Pancreas (tissue), 10 donors: Measurements from ENCODE around the gene LFNG. TPM values are rescaled to one million over a fixed set of nuclear protein-coding genes. Genes with fewer than 3 reads are reported as not detected.

Experiments used
- ATAC-seq, 4 donors: fragments of 200-7000 bp; cut with Tn5 transposase; one replicate each; pipeline versions ENCODE4 v1.8.0 to v1.9.1; 2020; ENCODE audit warnings: mild to moderate bottlenecking in 4 of 4, moderate library complexity in 4 of 4
- DNase-seq, 6 donors: peaks; one replicate each; pipeline ENCODE4 v3.0.0-alpha.2; 2020
- FAIRE-seq: peaks from 2 replicates; lab custom pipeline; 2012; peaks lifted over from hg19 to GRCh38; lab: Jason Lieb, UNC
- H3K27ac ChIP-seq, 4 donors: fragments of 200-600 bp; sonication (generic); 1 replicate in 3 of 4; 2 replicates in 1 of 4; pipeline versions ENCODE4 v1.5.0 to v1.8.0; 2020
- H3K27me3 ChIP-seq, 4 donors: fragments of 200-600 bp; one replicate each; pipeline ENCODE4 v1.8.0; 2021
- H3K36me3 ChIP-seq, 3 donors: fragments of 200-600 bp; sonication (generic) in 1 of 3; one replicate each; pipeline versions ENCODE4 v1.5.0 to v1.8.0; 2020 to 2021
- H3K4me1 ChIP-seq, 3 donors: fragments of 200-600 bp; one replicate each; pipeline ENCODE4 v1.8.0; 2021
- H3K4me3 ChIP-seq, 4 donors: fragments of 200-600 bp; sonication (generic) in 2 of 4; one replicate each; pipeline versions ENCODE4 v1.5.0 to v1.8.0; 2020 to 2021
- H3K9me3 ChIP-seq, 4 donors: fragments of 200-600 bp; one replicate each; pipeline ENCODE4 v1.8.0; 2021
- WGBS, 2 donors: extraction: QIAGEN DNeasy Blood & Tissue Kit; methylation state at CpG; one replicate each; pipeline ENCODE4 v1.1.7; 2013; 5-methylcytosine and 5-hydroxymethylcytosine counted together
- intact Hi-C, 3 donors: fragments of 100-400 bp; cut with DNase I; formaldehyde crosslinking; loops; one replicate each; pipeline versions ENCODE4 v1.11.1 to v1.14.2; 2022
- polyA plus RNA-seq, 2 donors: library from polyadenylated mRNA; stranded (reverse); fragments of 200-250 nt; gene quantifications; one replicate each; pipeline ENCODE4 v1.2.3, GENCODE V29; 2013
- total RNA-seq, 6 donors: library from RNA; stranded (reverse); fragmentation: NEBNext Ultra II Directional in 4 of 6; extraction: Animal tissue kit (Norgen Biotek cat#: 25700) in 4 of 6; gene quantifications; one replicate each; pipeline versions ENCODE4 v1.2.1 to v1.2.4, GENCODE V29; 2021 to 2023
- TF ChIP-seq, protein P1 (sequence below), 4 donors: fragments of 200-600 bp; sonication (generic) in 3 of 4; IDR thresholded peaks; one replicate each; pipeline versions ENCODE4 v1.5.0 to v1.8.0; 2021; ENCODE audit warnings: antibody characterized with exemption in 4 of 4
- donor health status: healthy with polysubstance abuse.
- donor health status: DM: no; HTN: no; CAD: no; lungs with moderate emphysema.
- donor health status: DM: no; HTN: no; CAD: no.
- donor health status: control.
- donor health status: control.
- donor health status: Bipolar disorder and iron deficiency.
- donor health status: DM: yes; HTN: yes; CAD: no.
- donor health status: DM: no; HTN: no; CAD: no.
- donor health status: DM: no; HTN: no; CAD: no.
- donor health status: DM: yes; HTN: yes; CAD: no.

Gene LFNG
- total and polyA plus RNA-seq, 8 donors = 28.2 to 66.8 (median 41.1) TPM

DNA sequence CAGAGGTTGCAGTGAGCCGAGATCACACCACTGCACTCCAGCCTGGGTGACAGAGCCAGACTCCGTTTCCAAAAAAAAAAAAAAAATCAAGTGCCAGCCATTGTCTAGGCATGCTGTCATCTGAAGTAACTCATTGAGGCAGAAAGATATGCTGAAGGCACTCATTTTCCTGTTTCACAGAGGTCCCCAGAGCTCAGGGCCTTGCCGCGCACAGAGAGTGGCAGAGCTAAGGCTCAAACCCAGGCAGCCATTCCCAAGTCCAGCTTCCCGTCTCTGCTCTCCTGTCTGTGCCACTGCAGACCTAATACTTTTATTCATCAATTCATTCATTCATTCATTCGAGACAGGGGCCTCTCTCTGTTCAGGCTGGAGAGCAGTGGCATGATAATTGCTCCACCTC, 46.8 kb upstream of the LFNG start:
- WGBS, 2 donors = 88 to 89% methylated on average over 6 of the region's 6 CpGs
- Histone ChIP-seq H3K4me1 (peaks cover under 1 to 4% (median 2%) of the 10 kb centered on the region in 3 donors), H3K27me3 (no peaks in the 10 kb centered on the region), H3K27ac (no peak overlapping the region), H3K4me3 (no peak overlapping the region), H3K36me3 (no peaks in the 10 kb centered on the region), H3K9me3 (no peaks in the 10 kb centered on the region)
- ATAC-seq = no peak
- DNase-seq = no peak
- TF ChIP-seq, protein P1, sequence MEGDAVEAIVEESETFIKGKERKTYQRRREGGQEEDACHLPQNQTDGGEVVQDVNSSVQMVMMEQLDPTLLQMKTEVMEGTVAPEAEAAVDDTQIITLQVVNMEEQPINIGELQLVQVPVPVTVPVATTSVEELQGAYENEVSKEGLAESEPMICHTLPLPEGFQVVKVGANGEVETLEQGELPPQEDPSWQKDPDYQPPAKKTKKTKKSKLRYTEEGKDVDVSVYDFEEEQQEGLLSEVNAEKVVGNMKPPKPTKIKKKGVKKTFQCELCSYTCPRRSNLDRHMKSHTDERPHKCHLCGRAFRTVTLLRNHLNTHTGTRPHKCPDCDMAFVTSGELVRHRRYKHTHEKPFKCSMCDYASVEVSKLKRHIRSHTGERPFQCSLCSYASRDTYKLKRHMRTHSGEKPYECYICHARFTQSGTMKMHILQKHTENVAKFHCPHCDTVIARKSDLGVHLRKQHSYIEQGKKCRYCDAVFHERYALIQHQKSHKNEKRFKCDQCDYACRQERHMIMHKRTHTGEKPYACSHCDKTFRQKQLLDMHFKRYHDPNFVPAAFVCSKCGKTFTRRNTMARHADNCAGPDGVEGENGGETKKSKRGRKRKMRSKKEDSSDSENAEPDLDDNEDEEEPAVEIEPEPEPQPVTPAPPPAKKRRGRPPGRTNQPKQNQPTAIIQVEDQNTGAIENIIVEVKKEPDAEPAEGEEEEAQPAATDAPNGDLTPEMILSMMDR (IDR thresholded peaks at IDR 0.05) = no peak
- no peak for FAIRE-seq
- intact Hi-C loops = loop anchor here in 1 of 3 donors (10.0 kb wide), 1 partner anchor 212 kb away; the partner anchor contains the start of gene AMZ1

DNA sequence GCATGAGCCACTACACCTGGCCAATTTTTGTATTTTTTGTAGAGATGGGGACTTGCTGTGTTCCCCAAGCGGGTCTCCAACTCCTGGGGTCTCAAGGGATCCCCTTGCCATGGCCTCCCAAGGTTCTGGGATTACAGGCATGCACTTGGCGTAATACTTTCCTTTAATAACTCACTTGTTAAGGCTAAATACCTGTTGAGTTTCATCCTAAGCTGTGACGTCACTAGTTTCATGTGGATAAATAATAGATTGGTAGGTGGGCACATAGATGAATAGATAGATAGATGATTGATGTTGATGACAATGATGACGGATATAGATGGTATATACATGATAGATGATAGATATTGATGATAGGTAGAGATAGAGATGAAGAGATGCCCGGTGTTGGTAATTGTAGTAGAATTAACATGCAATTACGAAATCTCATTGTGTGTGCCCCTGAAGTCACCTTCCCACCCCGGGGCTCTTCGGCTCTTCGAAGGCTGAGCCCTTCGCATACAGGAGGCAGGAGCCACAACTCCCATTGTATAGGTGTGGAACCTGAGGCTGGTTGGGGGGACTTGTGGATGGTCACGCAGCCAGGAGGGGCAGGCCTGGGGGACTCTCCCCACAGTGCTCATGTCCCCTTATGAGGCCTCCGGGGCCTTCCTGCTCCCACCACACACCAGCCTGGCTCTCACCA, 45.9 kb upstream of the LFNG start:
- no peaks in the 10 kb centered on the region for H3K36me3 ChIP-seq
- TF ChIP-seq, protein P1 (IDR thresholded peaks at IDR 0.05) = no peak
- no peak for FAIRE-seq
- no peak overlapping the region for H3K4me3 ChIP-seq
- no peaks in the 10 kb centered on the region for H3K9me3 ChIP-seq
- 80 to 84% methylated on average over 12 of the region's 12 CpGs for WGBS, 2 donors
- ATAC-seq = no peak
- intact Hi-C loops = loop anchor here in 1 of 3 donors (10.0 kb wide), 1 partner anchor 211 kb away; the partner anchor contains the start of gene AMZ1
- peaks cover 7 to 13% (median 10%) of the 10 kb centered on the region in 3 donors for H3K4me1 ChIP-seq
- H3K27ac ChIP-seq = no peak overlapping the region
- no peaks in the 10 kb centered on the region for H3K27me3 ChIP-seq
- no peak for DNase-seq

DNA sequence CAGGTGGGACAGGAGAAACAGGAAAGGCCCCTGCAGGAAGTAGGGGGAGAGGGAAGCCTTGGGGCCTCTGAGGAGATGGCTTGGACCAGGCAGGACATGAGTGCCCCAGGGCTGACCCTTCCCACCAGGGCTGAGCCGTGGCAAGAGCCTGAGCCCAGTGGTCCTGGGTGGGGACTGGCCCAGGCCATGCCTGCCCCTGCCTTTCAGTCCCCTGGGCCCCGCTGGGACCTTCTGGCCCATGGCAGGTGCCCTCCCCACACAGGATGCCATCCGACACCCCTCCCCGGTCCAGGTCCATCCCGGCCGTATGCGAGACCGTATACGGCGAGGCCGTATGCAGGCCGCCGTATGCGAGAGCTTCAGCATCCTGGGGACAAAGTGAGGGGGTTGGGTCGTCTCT, 45.4 kb upstream of the LFNG start:
- peaks cover 7 to 16% (median 12%) of the 10 kb centered on the region in 3 donors for H3K4me1 ChIP-seq
- H3K9me3 ChIP-seq = no peaks in the 10 kb centered on the region
- intact Hi-C loops = loop anchor here in 1 of 3 donors (10.0 kb wide), 1 partner anchor 211 kb away; the partner anchor contains the start of gene AMZ1
- 78 to 87% methylated on average over 15 of the region's 15 CpGs for WGBS, 2 donors
- ATAC-seq (no peak), DNase-seq (peak in 1 of 6 donors; percentile 56), FAIRE-seq (no peak)
- H3K27ac ChIP-seq = no peak overlapping the region
- H3K36me3 ChIP-seq = no peaks in the 10 kb centered on the region
- H3K27me3 ChIP-seq = no peaks in the 10 kb centered on the region
- no peak overlapping the region for H3K4me3 ChIP-seq
- TF ChIP-seq, protein P1 (IDR thresholded peaks at IDR 0.05) = no peak

DNA sequence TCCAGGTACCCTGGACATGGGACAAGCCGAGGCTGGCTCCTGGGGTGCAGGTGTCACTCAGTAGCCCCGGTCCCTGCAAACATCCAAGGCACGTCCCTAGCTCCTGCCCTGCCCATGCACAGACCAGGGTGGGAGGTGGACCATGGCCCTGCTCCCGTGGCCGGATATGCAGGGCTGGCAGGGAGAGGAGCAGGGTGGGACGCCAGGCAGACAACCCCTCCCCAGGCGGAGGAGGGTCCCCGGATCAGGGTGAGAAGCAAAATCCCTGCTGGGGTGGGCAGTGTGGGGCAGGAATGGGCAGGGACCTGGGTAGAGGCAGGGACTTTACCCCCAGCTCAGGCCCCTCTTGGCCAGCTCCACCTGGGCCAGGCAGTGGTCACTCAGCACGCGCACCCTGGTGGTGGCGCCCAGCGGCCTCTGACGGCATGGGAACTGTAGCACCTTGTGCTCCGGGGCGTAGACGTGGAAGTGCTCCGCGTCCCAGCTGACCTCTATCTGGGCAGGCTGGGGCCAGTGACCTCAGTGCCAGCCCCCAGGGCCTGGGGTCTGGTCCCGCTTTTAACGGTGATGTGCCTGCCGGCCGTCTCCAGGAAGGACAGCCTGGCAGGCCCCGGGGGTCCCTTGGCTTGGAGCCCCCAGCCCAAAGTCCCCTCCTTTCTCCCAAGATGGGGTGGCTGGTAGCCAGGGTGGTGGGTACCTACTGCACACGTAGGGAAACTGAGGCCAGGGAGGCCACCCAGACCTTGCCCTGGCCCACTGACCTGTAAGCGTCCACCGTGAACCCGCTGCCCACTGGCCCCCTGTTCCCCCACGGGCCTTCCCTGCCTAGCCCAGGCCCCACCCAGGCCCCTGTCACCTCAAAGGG, 44.5 kb upstream of the LFNG start:
- Histone ChIP-seq H3K27me3 (no peaks in the 10 kb centered on the region), H3K4me3 (no peak overlapping the region), H3K9me3 (no peaks in the 10 kb centered on the region), H3K36me3 (no peaks in the 10 kb centered on the region), H3K27ac (no peak overlapping the region), H3K4me1 (peaks cover 7 to 16% (median 12%) of the 10 kb centered on the region in 3 donors)
- TF ChIP-seq, protein P1 (IDR thresholded peaks at IDR 0.05) = no peak
- intact Hi-C loops = loop anchor here in 1 of 3 donors (10.0 kb wide), 1 partner anchor 210 kb away; the partner anchor contains the start of gene AMZ1
- ATAC-seq (peak in 2 of 4 donors; percentile 13 to 30), FAIRE-seq (no peak), DNase-seq (peak in 3 of 6 donors; percentile 52 to 77 (median 70))
- WGBS, 2 donors = 62 to 68% methylated on average over 27 to 28 of the region's 28 CpGs
